SH-SY5Y (cell line): ENCODE data around the gene ELF5.

Source experiments
- GATA2 ChIP-seq: IDR thresholded peaks from 2 replicates; pipeline ENCODE4 v1.6.1; 2011; ENCODE audit warnings: mild to moderate bottlenecking, low read depth, low read length
- GATA3 ChIP-seq: IDR thresholded peaks from 2 replicates; pipeline ENCODE4 v1.6.1; 2011; ENCODE audit warnings: low read depth, mild to moderate bottlenecking, low read length, moderate library complexity

GRCh38 chr11:34449013-34449412 is 64.6 kb downstream of the ELF5 start:
- TF ChIP-seq GATA2 = no peak
- no peak for TF ChIP-seq GATA3
